H54 (cell line): Measurements from ENCODE around the gene TGDS.
A peak's percentile ranks its signal among the peaks of the same experiment; 100 is the strongest.

ENCODE experiments used
- DNase-seq: peaks from one replicate; pipeline ENCODE4 v3.0.0; 2011; ENCODE audit warnings: low spot score, mixed read lengths; ENCODE audit not compliant: insufficient read length
- FAIRE-seq: peaks from 3 replicates; lab custom pipeline; 2011; peaks lifted over from hg19 to GRCh38; lab: Jason Lieb, UNC
- POLR2A ChIP-seq: IDR thresholded peaks from 2 replicates; pipeline ENCODE4 v1.6.1; 2011; ENCODE audit warnings: low read depth, mild to moderate bottlenecking, low read length

Gene TGDS

DNA sequence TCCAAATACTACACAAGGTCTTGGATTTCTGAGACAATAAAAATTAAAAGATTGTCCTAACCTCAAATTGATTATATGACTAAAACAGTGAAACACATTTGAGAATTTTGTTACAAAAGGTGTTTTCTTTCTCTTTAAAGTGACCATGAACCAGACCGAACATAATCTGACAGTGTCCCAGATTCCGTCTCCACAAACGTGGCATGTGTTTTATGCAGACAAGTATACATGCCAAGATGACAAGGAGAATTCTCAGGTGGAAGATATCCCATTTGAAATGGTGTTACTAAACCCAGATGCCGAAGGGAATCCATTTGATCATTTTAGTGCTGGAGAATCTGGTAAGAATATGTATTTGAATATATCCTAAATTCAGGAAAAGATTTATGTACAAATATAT lies 16.1 kb upstream of the TGDS start:
- DNase-seq: no peak
- no peak for TF ChIP-seq POLR2A
- FAIRE-seq: no peak

DNA sequence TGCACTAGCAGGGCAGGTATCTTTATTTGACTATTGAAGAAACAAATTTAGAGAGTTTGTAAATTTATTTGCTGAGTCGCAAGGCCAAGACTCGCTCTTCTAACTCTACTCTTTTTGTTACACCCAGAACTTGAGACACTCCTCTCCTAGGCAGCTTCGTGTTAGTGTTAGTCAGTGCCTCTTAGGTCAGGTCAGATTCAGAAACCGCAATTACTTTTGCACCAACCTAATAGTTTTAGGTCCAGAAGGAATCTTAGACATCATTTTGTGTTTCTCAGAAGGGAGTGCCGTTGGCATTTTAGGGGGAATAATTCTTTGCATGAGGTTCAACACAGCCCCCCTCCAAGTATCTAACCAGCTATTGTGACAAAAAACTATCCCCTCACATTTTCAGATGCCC lies 14.5 kb upstream of the TGDS start:
- TF ChIP-seq POLR2A: no peak
- FAIRE-seq (no peak), DNase-seq (no peak)

DNA sequence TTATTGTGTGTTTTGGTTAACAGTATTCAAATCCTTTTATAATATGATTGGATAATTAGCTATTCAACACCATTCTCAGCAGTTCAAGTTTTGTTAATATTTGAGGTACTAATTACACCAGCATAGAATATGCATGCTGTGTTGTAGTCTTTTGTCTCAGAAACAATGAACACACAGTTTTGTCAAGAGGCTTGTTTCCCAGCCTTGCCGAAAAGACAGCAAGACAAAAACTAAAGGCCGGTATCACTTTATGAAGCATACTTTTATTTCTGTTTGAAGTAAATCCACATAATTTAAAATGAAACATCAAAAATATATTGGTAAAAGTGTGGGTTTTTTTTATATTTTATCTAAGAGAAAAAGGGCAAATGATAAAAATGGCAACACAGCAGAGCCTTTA lies 13.2 kb upstream of the TGDS start:
- FAIRE-seq (no peak), DNase-seq (no peak)
- no peak for TF ChIP-seq POLR2A

DNA sequence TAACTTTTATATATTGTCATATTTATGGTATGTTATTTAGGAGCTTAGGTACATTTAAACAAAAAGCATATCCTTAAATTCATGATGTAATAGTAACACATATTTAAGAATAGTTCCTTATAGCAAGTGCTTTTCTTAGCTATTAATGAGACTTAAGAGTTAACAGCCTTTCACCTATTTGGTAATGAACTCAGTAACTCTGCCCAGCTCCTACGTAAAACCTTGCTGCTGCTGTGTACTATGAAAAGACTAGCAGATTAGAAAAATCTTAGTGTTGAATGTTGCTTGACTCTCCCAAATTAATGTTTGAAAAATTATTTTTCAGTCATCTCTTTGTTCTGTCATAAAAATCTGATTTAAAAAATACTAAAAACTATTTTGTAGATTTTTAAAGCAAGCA lies 12.6 kb upstream of the TGDS start:
- FAIRE-seq: no peak

DNA sequence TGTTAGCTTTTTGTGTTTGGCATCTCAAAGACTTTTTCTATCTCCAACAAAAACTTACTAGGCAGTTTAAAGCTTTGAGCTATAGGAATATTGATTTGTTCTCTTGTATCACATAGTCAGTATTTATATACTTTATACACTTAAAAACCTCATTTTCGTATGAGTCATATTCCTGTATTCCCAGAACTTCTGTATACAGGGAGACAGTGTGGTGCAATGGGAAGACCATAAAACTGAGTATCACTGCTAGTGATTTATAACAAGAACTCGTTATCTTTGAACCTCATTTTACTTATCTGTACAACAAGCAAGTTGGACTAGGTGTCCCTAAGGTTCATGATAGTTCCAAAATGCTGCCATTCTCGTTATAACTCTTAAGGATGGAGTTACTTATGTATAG lies 12.0 kb upstream of the TGDS start:
- DNase-seq (no peak), FAIRE-seq (peak; percentile 41)

More for the DNA sequence above, 12.6 kb upstream of the TGDS start:
- DNase-seq: no peak
- TF ChIP-seq POLR2A: no peak

DNA sequence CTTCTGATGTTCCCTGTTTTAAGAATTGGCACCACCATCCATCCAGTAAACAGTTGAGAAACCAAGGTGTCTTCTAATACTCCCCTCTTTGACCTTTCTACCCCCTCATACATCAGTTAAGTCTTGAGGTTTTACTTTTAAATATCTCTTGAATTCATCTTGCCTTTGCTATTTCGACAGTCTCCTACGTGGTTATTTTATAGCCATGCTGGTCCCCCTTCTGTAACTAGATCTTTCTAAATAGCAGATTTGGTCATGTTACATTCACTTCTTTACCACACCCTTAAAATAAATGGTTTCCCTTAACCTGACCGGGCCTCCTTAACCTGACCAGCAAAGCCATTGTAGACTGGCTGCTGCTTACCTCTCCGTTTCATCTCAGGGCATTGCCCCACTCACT lies 11.1 kb upstream of the TGDS start:
- DNase-seq: no peak
- no peak for TF ChIP-seq POLR2A
- peak; percentile 60 for FAIRE-seq

More for the DNA sequence above, 12.0 kb upstream of the TGDS start:
- no peak for TF ChIP-seq POLR2A

DNA sequence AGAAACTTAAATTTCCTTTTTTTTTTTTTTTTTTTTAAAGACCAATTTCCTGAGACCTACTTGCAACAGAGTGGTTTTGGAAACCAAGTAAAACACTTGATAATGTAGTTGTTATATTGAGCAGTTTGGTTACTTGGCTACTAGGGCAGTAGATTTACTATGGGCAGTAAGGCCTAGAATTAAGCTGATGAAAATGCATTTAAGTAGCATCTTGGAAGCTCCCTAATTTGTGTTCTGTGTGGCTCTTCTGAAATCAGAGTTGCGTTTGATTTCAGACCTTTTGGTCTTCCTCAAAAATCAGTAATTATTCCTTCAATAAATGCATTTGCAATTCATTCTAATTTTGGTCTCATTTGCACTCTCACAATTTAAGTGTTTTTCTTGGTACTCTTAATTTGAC lies 6.5 kb upstream of the TGDS start:
- DNase-seq: no peak
- peak; percentile 20 for FAIRE-seq
- no peak for TF ChIP-seq POLR2A

DNA sequence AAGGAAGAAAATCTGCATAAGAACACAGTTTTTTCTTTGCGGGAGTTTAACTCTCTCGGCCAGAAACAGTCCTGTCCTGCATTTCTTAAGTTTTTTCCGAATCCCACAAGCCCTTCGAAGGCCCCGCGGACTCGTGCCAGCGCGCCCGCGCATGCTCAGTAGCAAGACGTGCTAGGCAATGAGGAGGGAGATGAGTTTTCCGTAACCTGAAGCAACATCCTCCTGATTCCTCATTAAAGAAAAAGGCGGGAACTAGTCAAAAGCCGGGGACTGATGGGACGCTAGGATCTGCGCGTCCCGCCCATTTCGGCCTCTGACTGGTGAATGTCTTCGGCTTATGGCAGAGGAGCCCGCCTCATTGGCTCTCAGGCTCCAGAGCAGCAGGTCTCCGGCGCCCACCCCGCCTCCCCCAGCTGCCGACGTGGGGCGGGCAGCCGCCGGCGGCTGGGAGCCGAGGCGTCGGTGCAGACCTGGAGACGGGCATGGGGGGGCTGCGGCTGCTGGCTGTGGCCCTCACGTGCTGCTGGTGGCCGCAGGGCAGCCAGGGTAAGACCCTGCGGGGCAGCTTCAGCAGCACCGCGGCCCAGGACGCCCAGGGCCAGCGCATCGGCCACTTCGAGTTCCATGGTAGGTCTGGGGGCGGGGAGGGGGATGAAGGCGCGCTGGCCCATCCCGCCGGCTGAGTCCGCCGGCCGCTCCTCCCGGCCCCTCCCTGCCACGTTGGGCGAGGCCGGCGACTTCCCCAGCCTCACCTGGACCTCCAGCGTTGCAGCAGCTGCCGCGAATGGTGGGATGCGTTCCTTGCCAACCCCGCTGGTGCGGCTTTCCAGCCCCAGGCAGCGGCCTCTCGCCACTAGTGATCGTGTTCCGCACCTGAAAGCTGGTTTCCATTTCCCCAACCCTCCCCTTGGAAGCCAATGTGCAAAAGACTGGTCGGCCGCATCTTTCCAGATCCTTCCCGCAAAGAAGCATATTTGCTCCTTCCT lies 5.8 kb upstream of the TGDS start, which contains the start of gene GPR180:
GPR180 (plus strand) TSS at position 412 of the 986 bp plus-strand sequence; CDS start at position 483, 71 bp downstream.
- peak; percentile 78 for TF ChIP-seq POLR2A
- DNase-seq (peak; percentile 97), FAIRE-seq (peak; percentile 99)

DNA sequence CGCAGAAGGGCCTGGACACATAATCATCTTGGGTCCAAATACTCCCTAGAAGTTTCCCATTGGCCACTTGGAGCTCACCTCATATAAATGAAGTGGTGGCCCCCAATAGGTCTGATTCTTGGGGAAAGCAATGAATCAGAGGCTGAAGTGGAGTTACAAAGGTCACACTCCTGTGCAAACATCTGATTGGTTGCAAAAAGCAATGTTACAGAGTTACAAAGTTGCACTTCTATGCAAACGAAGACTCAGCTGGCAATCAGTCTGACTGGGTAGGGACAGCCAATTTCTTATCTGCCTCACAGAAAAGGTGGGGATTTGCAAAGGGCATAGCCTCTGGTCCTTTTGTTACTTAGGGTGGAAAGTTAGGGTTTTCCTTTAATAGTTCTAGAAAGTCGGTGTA lies 3.9 kb upstream of the TGDS start:
- DNase-seq: no peak
- no peak for TF ChIP-seq POLR2A
- FAIRE-seq: no peak

DNA sequence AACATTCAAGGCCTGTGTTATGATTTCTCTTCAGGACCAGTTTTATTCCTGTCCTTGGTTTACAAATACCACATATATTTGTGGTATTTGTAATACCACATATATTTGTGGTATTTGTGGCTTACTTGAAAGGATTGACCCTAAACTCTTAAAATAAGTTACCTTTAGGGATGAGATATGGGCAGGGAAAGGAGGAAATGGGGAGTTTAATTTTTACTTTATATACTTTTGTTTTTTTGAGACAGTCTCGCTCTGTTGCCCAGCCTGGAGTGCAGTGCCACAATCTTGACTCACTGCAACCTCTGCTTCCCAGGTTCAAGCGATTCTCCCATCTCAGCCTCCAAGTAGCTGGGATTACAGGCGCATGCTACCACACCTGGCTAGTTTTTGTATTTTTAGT lies 2.3 kb upstream of the TGDS start:
- no peak for TF ChIP-seq POLR2A
- FAIRE-seq (no peak), DNase-seq (no peak)

DNA sequence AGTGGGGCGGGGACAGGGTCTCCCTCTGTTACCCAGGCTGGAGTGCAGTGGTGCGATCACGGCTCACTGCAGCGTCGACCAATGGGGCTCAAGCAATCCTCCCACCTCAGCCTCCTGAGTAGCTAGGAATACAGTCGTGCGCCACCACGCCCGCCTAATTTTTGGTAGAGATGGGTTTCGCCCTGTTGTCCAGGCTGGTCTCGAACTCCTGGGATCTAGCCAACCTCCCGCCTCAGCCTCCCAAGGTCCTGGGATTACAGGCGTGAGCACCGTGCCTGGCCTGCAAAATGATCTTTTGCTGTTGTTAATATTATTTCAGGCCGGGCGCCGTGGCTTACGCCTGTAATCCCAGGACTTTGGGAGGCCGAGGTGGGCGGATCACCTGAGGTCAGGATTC lies 621 bp upstream of the TGDS start:
- no peak for TF ChIP-seq POLR2A
- FAIRE-seq (no peak), DNase-seq (no peak)

DNA sequence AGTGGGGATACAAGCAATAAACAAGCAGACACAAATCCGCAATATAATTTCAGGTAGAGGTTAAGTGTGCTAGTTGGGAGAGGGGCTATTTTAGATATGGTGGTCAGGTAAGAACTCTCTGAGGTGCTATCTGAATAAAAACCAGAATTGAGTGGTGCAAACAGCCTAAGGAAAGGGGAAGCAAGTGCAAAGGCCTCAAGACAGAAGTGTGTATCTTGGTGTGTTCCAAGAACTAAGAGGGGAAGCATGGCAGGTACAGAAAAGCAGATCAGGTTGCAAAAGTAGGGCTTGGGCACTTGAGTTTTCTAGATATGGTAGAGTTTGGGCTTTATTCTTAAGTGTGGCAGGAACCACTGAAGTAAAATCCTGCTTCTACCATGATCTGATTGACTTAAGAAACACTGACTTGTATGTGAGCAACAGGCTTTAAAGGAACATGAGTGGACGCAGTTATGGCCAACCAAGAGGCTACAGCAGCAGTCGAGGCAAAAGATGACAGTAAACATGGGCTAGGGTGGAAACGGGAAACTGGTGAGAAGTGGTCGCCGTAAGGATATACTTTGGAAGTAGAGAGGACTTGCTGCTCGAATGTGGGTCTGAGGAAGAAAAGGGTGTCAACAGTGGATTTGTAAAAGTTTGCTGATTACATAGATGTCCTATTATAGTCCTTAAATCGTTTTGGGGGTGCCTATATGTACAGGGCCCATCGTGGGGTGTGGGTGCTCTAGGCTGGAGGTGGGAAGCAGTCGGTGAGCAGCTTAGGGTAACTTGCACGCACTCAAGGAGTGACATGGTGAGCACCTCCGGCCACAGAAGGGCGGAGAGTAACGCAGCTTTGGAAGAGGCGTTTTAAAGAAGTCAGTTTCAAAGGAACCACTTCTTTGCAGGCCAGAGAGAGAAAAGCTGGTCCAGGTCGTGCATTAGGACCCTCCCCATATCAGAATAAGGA lies 677 bp downstream of the TGDS start:
- no peak for TF ChIP-seq POLR2A
- peak; percentile 33 for FAIRE-seq
- peak; percentile 18 for DNase-seq

DNA sequence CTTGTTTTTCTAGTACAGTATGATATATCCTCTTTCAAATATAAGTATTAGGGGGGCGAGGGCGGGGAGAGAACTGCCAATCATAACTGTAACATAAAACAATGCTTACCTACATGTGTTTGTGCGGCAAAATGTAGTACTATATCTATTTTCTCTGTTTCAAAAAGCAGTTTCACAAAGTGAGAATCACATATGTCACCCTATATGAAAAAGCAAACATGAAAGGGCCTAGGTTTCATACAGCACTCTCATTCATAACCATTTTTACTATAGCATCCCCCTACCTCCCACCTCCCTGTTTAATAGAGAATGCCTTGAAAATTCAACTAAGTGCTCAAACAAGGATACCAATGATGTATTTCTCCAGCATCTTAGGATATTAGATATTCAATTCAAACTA lies 5.2 kb downstream of the TGDS start:
- TF ChIP-seq POLR2A: no peak
- FAIRE-seq (no peak), DNase-seq (no peak)

DNA sequence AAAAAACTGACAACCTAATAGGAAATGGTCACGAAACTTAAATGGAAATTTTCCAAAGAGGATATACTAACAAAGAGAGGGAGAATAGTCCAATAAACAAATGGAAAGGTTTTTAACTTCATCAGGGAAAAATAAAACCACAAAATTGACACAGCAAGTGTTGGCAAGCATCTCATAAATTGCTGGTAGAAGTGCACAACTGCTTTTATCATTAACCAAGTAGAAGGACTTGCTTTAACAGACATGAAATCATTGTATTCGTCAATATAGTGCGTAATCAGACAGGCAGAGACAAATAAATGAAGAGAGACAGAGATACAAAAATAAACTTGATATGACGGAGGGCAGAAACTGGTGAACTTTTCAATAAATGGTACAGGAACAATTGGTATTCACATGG lies 7.4 kb downstream of the TGDS start:
- FAIRE-seq (peak; percentile 23), DNase-seq (no peak)
- no peak for TF ChIP-seq POLR2A
